ENCODE results near the gene KANK2. TPM values are rescaled to one million over a fixed set of nuclear protein-coding genes. Genes with fewer than 3 reads are reported as not detected.
A peak's percentile ranks its signal among the peaks of the same experiment; 100 is the strongest.

KANK2 gene
- total RNA-seq, 6 experiments from 2014 or later: 132 to 167 (median 156) TPM

DNA sequence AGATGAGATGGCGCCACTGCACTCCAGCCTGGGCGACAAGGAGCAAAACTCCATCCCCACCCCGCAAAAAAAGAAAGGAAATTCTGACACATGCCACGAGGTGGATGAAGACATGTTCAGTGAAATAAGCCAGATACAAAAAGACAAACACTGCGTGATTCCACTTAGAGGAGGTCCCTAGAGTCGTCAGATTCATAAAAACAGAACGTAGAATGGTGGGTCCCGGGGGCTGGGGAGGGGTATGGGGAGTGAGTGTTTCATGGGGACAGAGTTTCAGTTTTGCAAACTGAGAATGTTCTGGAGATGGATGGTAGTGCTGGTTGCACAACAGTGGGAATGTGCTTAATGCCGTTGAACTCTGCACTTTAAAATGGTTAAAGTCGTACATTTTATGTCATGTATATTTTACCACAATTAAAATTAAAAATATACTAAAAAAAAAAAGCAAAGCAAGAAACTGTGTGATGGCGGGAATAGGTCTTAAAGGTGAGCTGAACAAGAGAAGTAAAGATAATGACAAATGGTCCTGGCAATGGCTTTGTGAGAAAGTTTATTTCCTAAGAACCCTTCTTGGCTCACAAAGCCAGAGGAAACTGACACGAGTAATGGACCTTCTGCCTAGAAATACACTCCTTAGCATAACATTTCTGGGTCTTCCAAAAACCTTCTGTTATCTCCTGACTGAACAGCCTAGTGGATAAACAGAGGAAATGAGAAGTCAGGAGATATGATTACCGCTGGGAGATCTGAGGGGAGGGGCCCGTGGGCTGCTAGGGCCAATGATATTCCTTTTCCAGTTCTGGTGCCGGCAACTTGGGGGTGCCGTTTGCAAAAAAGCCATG is 37.5 kb downstream of the KANK2 start:
- Mint-ChIP-seq H3K27ac (peak overlapping the region; percentile 52; the same call in 1 of the 2 replicates), H3K4me3 (no peak overlapping the region), H3K36me3 (ENCODE audit: low read depth) (peaks cover 21% of the 10 kb centered on the region), H3K4me1 (ENCODE audit: low read depth) (peaks cover 29% of the 10 kb centered on the region), H3K9me3 (peaks cover 3% of the 10 kb centered on the region; the same call in 1 of the 2 replicates), H3K27me3 (ENCODE audit: insufficient read depth) (peaks cover 4% of the 10 kb centered on the region)
- DNase-seq: no peak
- TF ChIP-seq, protein P1, sequence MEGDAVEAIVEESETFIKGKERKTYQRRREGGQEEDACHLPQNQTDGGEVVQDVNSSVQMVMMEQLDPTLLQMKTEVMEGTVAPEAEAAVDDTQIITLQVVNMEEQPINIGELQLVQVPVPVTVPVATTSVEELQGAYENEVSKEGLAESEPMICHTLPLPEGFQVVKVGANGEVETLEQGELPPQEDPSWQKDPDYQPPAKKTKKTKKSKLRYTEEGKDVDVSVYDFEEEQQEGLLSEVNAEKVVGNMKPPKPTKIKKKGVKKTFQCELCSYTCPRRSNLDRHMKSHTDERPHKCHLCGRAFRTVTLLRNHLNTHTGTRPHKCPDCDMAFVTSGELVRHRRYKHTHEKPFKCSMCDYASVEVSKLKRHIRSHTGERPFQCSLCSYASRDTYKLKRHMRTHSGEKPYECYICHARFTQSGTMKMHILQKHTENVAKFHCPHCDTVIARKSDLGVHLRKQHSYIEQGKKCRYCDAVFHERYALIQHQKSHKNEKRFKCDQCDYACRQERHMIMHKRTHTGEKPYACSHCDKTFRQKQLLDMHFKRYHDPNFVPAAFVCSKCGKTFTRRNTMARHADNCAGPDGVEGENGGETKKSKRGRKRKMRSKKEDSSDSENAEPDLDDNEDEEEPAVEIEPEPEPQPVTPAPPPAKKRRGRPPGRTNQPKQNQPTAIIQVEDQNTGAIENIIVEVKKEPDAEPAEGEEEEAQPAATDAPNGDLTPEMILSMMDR (IDR thresholded peaks at IDR 0.05): peak; percentile 16; the same call in 1 of the 2 replicates

DNA sequence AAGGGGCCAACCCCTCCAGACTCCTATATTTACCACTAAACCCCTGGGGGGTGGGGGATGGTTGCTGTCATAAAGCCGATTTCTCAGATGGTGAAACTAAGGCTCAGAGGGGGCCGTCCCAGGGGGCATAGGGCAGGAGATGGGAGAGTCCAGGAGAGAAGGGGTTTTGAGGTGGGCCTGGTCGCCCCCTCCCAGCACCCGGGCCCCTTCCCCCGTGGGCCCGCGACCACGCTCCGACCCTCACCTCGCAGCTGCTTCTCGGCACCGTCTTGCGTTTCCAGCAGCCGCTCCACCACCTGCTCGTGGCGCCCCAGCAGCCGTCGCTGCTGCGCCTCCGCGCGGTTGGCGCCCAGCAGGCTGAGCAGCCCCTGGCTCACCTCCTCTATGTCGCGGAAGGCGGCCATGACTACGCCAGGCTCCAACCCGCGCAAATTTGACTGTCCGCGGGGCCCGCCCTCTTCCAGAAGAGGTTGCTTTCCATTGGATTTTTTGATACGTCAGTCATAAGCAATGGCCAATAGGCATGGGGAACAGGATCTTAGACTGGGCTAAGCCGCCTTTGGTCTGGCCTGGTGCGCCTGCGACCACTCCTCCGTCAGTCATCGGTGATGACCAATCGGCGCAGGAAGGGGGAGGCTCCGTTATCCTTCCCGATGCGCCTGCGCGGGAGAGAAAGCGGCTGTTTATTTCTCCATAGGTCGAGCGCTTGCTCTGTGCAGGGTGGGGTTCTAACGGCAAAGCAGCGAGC is 41.8 kb downstream of the KANK2 start, which contains the start of gene SPC24:
SPC24 (minus strand) TSS at position 410 of the 748 bp plus-strand sequence; CDS start at position 404, 6 bp downstream.
- DNase-seq: peak; percentile 99
- peak within 1 kb of the TSS; percentile 68 for H3K27ac Mint-ChIP-seq
- H3K36me3 Mint-ChIP-seq (ENCODE audit: low read depth): peaks cover 10% of the 10 kb centered on the region
- H3K4me3 Mint-ChIP-seq: peak within 1 kb of the TSS; percentile 82
- peaks cover 3% of the 10 kb centered on the region; the same call in 1 of the 2 replicates for H3K9me3 Mint-ChIP-seq
- TF ChIP-seq, protein P1 (IDR thresholded peaks at IDR 0.05): no peak; the same call in 1 of the 2 replicates
- no peaks in the 10 kb centered on the region; the same call in 1 of the 2 replicates for H3K27me3 Mint-ChIP-seq (ENCODE audit: insufficient read depth)
- H3K4me1 Mint-ChIP-seq (ENCODE audit: low read depth): peaks cover 41% of the 10 kb centered on the region

DNA sequence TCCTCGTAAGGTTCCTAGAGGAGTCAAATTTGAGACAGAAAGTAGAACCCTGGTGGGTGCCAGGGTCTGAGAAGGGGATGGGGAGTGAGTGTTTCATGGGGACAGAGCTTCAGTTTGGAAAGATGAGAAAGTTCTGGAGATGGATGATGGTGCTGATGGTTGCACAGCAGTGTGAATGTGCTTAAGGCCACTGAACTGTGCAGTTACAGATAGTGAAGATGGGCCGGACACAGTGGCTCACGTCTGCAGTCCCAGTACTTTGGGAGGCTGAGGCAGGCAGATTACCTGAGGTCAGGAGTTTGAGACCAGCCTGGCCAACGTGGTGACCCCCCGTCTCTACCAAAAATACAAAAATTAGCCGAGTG is 42.7 kb downstream of the KANK2 start:
- H3K4me1 Mint-ChIP-seq (ENCODE audit: low read depth): peaks cover 33% of the 10 kb centered on the region
- peak overlapping the region; percentile 82 for H3K4me3 Mint-ChIP-seq
- DNase-seq: no peak
- TF ChIP-seq, protein P1 (IDR thresholded peaks at IDR 0.05): no peak
- peak overlapping the region; percentile 57 for H3K27ac Mint-ChIP-seq
- peaks cover 3% of the 10 kb centered on the region; the same call in 1 of the 2 replicates for H3K36me3 Mint-ChIP-seq (ENCODE audit: low read depth)
- H3K9me3 Mint-ChIP-seq: no peaks in the 10 kb centered on the region
- no peaks in the 10 kb centered on the region; the same call in 1 of the 2 replicates for H3K27me3 Mint-ChIP-seq (ENCODE audit: insufficient read depth)

DNA sequence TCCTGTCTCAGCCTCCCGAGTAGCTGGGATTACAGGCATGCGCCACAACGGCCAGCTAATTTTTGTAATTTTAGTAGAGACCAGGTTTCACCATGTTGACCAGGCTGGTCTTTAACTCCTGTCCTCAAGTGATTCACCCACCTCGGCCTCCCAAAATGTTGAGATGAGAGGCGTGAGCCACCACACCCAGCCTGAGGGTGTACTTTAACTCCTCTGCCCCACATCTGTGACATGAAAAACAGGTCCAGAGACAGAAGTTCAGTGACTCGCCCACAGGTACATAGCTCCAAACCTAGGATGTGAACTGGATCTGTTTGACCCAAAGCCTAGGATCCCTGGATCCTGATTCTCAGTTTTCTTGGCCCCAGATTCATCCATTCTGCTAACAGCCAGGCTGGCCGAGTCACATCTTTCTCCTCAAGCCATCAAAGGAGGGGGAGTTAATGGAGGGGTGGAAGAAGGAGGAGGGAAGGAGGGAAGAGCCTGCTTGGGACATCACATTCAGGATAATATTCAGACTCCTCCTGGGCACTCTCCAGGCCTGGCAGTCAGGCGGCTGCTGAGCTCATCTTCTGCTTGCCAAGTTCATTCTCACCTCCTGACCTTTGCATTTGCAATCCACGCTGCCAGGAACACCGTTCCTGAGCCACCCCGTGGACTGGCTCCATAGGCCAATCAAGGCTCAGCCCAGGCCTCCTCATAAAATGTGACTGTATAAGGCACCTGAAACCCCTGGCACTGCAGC is 44.9 kb downstream of the KANK2 start:
- peak; percentile 69 for DNase-seq
- H3K9me3 Mint-ChIP-seq: no peaks in the 10 kb centered on the region
- peaks cover 28% of the 10 kb centered on the region for H3K4me1 Mint-ChIP-seq (ENCODE audit: low read depth)
- H3K36me3 Mint-ChIP-seq (ENCODE audit: low read depth): no peaks in the 10 kb centered on the region; the same call in 1 of the 2 replicates
- peak overlapping the region; percentile 56 for H3K4me3 Mint-ChIP-seq
- no peaks in the 10 kb centered on the region; the same call in 1 of the 2 replicates for H3K27me3 Mint-ChIP-seq (ENCODE audit: insufficient read depth)
- peak overlapping the region; percentile 92 for H3K27ac Mint-ChIP-seq
- TF ChIP-seq, protein P1 (IDR thresholded peaks at IDR 0.05): no peak

DNA sequence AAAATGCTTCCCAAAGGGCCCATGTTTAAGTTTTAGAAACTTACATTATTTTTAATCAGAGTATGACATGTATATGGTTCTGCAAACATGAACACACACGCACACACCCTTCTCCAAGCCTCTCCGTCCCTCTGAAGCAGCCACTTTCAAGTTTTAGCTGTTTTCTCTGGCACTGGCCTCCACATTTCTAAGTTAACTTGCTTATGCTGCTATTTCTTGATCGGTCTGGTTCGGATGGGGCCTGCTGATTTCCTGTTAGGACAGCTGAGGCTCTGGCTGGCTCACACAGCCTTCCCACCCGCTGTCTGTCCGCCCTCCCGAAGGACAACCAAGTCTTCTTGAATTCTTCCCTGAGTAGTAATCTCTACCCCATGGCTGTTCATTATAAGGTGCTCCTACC is 46.2 kb downstream of the KANK2 start:
- Mint-ChIP-seq H3K4me1 (ENCODE audit: low read depth) (peaks cover 26% of the 10 kb centered on the region), H3K4me3 (no peak overlapping the region), H3K9me3 (no peaks in the 10 kb centered on the region), H3K27me3 (ENCODE audit: insufficient read depth) (no peaks in the 10 kb centered on the region; the same call in 1 of the 2 replicates), H3K36me3 (ENCODE audit: low read depth) (peaks cover 8% of the 10 kb centered on the region), H3K27ac (peak overlapping the region; percentile 78)
- no peak for DNase-seq
- TF ChIP-seq, protein P1 (IDR thresholded peaks at IDR 0.05): no peak
